GM21515 (cell line): Measurements from ENCODE around the gene GPR157.
"Not testable (repeated sequence)": the region's sequence is repeated elsewhere in the genome, so short reads cannot be mapped to it uniquely, and the experiment has no call there.

Experiments
- ATAC-seq: cut with Tn5 transposase; IDR thresholded peaks from one replicate; pipeline ENCODE4 v1.9.1; 2021; ENCODE audit not compliant: unreplicated experiment

GPR157 gene

DNA sequence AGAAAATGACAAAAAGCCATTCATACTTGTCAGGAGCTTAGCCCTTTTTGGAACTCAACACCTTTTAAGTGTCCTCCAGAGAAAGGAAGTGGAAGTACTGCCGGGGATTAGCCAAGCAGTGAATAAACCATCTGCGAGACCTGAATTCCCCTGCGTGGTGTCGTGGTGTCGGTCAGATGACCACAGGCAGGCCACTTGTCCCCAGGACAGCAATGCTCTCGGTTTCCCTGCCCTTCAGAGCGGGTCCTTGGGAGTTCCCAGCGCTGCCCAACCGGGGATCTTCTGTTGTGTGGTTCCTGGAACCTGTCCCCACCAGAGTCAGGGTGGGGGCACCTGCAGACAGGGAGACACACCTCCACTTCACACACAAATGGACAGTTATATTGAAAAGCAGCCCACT is 9.2 kb downstream of the GPR157 start:
- no peak for ATAC-seq

GRCh38 chr1:9118186-9118585 is 10.7 kb downstream of the GPR157 start:
- no peak for ATAC-seq

GRCh38 chr1:9115351-9116205 is 13.3 kb downstream of the GPR157 start:
- no peak for ATAC-seq

DNA sequence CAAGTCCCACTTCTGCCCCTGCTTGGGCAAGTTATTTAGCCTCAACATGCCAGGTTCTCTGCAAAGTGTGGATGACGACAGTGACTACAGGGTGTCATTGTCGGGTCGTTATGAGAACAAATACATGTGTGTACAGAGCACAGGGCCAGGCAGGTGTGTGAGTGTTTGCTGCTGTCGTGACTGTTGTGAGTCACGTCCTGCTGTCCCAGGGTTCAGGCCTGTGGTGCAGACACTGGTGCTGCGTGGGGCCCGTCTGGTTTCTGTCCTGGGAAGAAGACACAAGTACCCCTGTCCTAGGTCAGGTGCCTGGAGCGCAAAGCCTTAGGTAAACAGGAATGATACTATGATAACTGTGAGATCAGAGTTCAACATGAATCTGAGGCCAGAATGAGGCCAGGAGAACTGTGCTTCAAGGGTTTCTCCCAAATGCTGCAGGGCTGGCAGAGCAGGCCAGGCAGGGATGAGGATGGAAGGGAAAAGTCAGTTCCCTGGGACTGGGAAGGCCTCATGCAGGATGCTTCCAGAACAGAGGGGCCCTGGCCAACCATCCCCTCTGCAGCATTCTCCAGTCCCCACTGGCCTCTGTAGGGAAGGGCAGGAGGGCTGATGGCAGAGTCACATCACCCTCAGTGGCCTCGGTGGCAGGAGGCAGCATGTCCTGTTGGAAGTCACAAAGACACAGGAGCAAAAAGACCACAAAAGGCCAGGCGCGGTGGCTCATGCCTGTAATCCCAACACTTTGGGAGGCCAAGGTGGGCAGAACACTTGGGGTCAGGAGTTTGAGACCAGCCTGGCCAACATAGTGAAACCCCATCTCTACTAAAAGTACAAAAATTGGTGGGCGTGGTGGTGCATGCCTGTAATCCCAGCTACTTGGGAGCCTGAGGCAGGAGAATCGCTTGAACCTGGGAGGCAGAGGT is 15.7 kb downstream of the GPR157 start:
- no peak for ATAC-seq

DNA sequence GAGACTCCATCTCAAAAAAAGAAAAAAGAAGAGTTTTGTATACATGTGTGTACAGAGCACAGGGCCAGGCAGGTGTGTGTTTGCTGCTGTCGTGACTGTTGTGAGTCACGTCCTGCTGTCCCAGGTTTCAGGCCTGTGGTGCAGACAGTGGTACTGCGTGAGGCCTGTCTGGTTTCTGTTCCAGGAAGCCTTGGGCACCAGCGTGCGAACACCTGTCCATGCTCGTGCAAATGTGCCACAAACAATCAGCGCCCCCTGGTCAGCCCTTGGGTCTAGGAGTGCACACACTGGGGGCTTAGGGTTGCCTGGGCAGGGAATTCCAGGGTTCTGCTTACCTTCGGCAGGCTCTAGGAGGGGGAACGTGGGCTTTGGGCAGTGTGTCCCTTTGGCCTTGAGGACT is 16.9 kb downstream of the GPR157 start:
- ATAC-seq = no peak

DNA sequence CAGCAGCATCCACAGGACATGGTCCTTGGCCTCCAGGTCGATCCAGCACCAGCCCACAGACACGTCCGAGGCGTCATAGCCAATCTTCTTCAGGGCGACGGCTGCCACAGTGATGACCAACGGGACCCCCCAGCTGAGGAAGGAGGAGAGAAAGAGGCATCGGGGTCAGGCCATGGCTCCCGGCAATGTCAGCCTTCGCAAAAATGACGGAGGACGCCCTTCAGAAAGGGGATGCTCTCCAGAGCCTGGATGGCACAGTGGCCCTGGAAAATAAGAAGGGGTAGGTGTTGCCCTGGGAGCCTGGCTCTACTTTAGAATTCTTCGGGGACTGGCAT is 17.6 kb downstream of the GPR157 start:
- ATAC-seq = no peak

DNA sequence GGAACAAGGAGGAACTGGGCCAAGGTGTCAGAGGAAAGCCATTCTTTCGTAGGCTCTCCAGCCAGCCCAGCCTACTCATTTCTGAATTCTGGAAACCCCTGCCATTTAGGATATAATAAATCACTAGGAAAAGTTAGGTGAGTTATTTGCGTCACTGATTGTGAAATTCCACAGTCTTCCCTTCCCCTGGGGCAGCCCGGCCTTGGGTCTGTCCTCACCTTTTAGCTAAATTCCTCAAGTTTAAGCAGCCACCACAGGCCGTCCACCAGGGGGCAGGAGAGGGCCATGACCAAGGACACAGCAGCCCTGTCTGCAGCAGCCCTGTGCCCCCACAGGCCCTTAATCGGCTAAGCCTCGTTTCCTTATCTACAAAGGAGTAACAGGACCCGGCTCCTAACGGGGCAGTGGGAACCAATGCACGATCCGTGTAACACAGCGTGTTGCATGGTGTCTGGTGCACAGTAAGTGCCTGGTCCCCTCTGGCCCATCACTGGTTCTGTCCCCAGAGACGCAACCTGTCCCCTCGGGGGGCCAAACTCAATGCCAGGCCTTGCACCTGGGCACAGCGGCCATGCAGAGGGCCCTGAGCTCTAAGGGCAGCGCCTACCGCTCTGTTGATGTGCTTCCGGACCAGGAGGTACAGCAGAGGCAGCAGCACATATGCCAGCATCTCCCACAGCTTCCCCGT is 18.1 kb downstream of the GPR157 start:
- no peak for ATAC-seq

GRCh38 chr1:9108056-9108665 is 20.7 kb downstream of the GPR157 start:
- no peak for ATAC-seq

DNA sequence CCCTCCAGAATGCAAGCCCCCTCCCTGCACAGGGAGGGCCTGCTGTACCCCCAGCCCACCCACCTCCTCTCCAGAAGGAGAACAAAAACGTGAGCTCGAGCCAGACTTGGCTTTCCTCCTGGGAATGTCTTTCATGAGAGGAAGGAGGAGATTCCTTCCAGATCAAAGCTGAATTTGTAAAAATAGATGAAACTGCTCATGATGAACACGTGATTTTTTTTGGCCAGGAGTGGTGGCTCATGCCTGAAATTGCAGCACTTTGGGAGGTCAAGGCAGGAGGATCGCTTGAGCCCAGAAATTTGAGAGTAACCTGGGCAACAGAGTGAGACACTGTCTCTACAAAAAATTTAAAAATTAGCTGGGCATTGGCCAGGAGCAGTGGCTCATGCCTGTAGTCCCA is 21.8 kb downstream of the GPR157 start:
- no peak for ATAC-seq

- no peak for ATAC-seq
Measured at GRCh38 chr1:9106286-9106685, 22.6 kb downstream of the GPR157 start.

GRCh38 chr1:9105336-9105867 is 23.5 kb downstream of the GPR157 start:
- ATAC-seq = no peak

GRCh38 chr1:9101510-9102146 is 27.3 kb downstream of the GPR157 start:
- no peak for ATAC-seq

- no peak for ATAC-seq
Measured at GRCh38 chr1:9100471-9101043, 28.3 kb downstream of the GPR157 start.

DNA sequence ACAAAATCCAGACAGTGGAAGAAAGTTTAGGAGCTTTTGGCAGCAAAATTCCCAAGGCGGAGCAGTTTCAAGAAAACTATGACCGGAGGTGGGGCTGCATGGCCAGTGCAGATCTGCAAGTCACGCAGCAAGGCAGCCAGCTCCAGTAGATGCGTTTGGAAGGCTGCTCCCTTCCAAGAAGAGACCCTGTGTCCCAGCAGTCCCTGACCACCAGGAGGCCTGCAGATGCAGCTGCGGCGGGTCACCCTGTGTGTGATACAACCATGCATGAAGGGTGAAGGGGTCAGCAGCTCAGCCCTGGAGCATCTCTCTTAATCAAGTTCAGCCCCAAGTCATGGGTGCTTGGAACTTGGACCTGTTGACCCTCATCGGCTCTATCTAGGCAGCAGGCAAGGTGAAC is 29.3 kb downstream of the GPR157 start:
- ATAC-seq = no peak

DNA sequence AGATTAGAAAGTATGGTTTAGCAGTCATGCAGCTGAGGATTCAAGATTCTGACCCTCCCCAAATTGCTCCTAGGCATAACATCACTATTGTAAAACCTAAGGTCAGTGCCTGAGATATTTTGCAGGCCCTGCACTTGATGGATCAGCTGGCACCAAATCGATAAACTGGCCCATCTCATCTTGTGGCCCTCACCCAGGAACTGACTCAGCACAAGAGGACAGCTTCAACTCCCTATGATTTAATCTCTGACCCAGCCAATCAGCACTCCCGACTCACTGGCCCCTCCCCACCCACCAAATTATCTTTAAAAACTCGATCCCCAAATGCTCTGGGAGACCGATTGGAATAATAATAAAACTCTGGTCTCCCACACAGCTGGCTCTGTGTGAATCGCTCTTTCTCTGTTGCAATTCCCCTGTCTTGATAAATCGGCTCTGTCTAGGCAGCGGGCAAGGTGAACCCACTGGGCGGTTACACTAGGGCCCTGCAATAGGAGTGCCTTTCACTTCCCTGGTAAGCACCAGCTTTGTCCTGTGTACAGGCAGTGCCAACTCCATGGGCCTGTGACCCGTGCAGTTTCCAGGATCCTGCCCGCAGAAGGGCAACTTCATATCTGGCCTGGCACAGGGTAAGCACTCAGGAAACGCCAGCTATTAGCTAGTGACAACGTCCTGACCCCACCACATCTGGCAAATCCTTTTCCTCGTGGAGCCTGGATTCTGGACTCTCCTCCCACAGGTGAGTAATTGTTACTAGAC is 30.8 kb downstream of the GPR157 start:
- no peak for ATAC-seq

DNA sequence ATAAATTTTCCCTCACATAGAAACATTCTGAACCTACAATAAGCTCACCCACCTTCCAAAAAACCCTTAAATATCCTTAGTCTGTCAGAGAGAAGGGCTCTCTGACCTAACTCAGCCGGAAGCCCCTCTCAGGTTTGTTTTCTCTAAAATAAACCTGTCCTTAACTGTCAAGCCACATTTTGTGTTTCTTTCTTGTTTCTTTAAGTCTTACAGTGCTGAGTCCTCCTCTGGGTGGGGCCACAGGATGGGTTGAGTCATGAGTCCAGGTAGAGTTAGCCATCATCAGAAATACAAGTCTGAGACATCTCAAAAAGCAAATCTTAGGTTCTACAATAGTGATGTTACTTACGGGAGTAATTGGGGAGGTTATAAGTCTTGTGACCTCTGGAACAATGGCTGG is 33.1 kb downstream of the GPR157 start:
- no peak for ATAC-seq

GRCh38 chr1:9093996-9094595 is 34.8 kb downstream of the GPR157 start:
- ATAC-seq = not testable (repeated sequence)

DNA sequence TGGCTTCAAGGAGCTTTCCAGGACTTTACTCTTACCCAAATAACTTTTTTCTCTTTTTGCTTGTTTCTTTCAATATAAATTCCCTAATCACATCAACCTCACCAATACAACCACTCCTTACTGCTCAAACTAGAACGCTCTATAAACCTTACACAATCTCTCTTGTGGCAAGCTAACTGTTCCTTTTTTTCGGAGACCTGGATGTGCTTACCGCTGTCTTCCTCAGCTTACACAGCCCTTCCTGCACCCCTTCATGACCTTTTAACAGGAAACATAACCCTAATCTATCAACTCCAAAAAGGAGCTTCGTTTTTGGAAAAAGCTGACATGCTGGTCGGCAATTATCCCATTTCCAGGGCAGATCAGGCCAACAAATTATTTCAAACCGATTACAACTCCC is 35.3 kb downstream of the GPR157 start:
- no peak for ATAC-seq

- ATAC-seq = no peak
Measured at GRCh38 chr1:9093091-9093490, 35.8 kb downstream of the GPR157 start.
